ENCODE data around the gene PEX11A. TPM values are rescaled to one million over a fixed set of nuclear protein-coding genes. Genes with fewer than 3 reads are reported as not detected.

PEX11A gene
- total RNA-seq, 2 experiments from 2014 or later = 1.0 to 1.9 TPM

- intact Hi-C loops (cut with micrococcal nuclease) = no loop called here
- H3K4me3 Mint-ChIP-seq = no peak overlapping the region
- H3K4me1 Mint-ChIP-seq (ENCODE audit: low read depth) = no peaks in the 10 kb centered on the region
- peaks cover 2% of the 10 kb centered on the region for H3K9me3 Mint-ChIP-seq
- CTCF ChIA-PET = no interaction called here
- H3K27me3 Mint-ChIP-seq (ENCODE audit: low read depth) = no peaks in the 10 kb centered on the region
- no peak overlapping the region for H3K27ac Mint-ChIP-seq
- no peak for DNase-seq
- peaks cover 19% of the 10 kb centered on the region for H3K36me3 Mint-ChIP-seq (ENCODE audit: low read depth)
These were observed 58.7 kb downstream of the PEX11A start for GRCh38 chr15:89631902-89632264.

Other genes starting within 250 kb of the PEX11A start
- gene RHCG, start 194.2 kb downstream of the PEX11A start, total RNA-seq = not detected
- gene TICRR, start 115.3 kb downstream of the PEX11A start, total RNA-seq = 10 to 100 TPM; 20.7 to 21.0 TPM
- 1 to 10 TPM in 1 of 2 experiments, under 1 TPM in 1; 0.94 to 1.1 TPM for gene KIF7, start 35.3 kb downstream of the PEX11A start, total RNA-seq
- gene PLIN1, start 11.4 kb downstream of the PEX11A start, total RNA-seq = under 1 TPM; 0.17 to 0.30 TPM
- gene WDR93, start 57 bp upstream of the PEX11A start, total RNA-seq = not detected
- 1 to 10 TPM; 4.4 to 6.6 TPM for gene MESP1, start 60.5 kb upstream of the PEX11A start, total RNA-seq
- gene MESP2, start 85.6 kb upstream of the PEX11A start, total RNA-seq = not detected
- not detected for gene ANPEP, start 124.1 kb upstream of the PEX11A start, total RNA-seq
- gene AP3S2, start 203.2 kb upstream of the PEX11A start, total RNA-seq = 10 to 100 TPM; 20.2 to 25.2 TPM
- gene ARPIN, start 222.2 kb upstream of the PEX11A start, total RNA-seq = not detected

Data from activated naive CD4-positive, alpha-beta T cell treated with anti-CD3 and anti-CD28 coated beads for 36 hours (primary cell).